KOPT-K1 (cell line): ENCODE data around the gene C10orf120.

Experiments used
- H3K27ac ChIP-seq: fragments of 200-600 bp; sonication (generic); 2 replicates; pipeline ENCODE4 v1.5.1; 2016; ENCODE audit warnings: antibody characterized with exemption, mild to moderate bottlenecking, low read depth, low read length; ENCODE audit not compliant: poor library complexity, severe bottlenecking
- H3K36me3 ChIP-seq: fragments of 200-600 bp; sonication (generic); 2 replicates; pipeline ENCODE4 v1.5.1; 2017; ENCODE audit warnings: antibody characterized with exemption, mild to moderate bottlenecking, low read length, moderate library complexity; ENCODE audit not compliant: insufficient read depth
- H3K9me3 ChIP-seq: fragments of 200-600 bp; sonication (generic); 2 replicates; pipeline ENCODE4 v1.5.1; 2017; ENCODE audit warnings: antibody characterized with exemption, low read length, mild to moderate bottlenecking; ENCODE audit not compliant: insufficient read depth, poor library complexity, severe bottlenecking

The C10orf120 gene

DNA sequence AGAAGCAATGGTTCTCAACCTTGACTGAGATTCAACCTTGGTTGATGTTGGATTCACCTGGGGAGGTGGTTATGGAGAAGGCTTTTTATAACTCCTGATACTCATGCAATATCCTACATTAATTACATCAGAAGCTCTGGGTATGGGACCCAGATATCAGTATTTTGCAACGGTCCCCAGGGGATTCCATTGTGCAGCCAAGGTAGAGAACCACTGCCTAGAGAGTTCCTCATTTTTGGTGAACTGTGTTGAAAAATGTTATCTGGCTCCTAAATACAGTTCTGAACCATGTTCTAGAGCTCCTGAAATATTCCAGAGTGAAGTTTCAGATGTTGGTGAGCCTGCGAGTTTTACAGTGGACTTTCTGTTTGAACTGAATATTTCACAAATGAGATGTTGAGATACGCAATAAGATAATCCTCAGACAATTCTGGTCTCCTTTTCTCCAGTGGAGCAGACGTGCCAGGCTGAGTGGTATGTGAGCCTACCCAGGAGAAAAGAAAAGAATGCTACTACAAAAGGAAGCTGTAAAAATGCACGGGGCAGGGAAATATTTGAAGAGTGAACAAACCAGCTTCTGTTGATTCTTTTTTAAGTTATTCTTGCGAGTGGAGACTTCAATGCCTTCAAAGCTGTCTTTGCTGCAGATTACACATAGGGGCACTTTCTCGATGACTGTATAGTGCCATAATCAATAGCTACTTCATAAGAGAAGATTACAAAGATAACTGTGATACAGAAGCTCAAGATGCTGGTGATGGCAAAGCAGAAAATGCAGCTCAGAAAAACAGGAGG is 13.6 kb upstream of the C10orf120 start:
- Histone ChIP-seq H3K9me3 (no peaks in the 10 kb centered on the region), H3K27ac (no peak overlapping the region), H3K36me3 (no peaks in the 10 kb centered on the region)

DNA sequence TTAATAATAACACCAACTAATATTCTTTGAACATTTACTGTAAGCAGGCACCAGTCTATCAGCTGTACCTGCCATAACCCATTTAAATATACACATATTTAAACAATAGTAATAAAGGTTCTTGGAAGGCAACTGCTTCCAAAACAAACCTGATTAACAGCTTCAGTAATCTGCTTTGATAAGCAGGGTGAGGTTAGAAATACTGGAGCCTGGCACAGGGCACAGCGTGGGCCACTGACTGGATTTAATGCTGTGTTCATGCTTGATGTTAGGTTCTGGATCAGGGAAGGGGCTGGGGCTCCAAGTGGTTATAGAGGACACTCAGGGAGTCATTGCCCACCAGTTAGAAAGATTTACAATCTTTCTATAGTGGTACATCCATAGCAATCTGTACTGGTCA is 10.9 kb upstream of the C10orf120 start:
- Histone ChIP-seq H3K9me3 (no peaks in the 10 kb centered on the region), H3K27ac (no peak overlapping the region), H3K36me3 (no peaks in the 10 kb centered on the region)

DNA sequence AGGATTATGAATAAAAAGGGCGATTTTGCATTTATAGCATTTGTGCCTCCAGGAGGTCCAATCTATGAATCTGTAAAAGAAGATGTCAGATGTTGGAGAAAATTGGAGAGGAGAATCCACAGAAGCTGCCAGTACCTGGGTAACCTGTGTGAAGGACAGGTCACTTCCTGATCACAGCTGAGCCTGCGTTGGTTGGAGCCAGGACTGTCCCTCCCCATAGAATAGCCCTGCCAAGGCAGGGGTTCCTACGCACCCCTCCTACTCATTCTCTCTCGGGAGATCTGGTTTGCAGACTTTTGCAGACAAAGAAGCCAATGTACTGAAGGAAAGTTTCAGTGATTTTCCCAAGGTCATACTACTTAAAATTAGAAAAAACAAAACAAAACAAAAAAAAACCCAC is 10.3 kb upstream of the C10orf120 start:
- Histone ChIP-seq H3K9me3 (no peaks in the 10 kb centered on the region), H3K36me3 (no peaks in the 10 kb centered on the region), H3K27ac (no peak overlapping the region)

DNA sequence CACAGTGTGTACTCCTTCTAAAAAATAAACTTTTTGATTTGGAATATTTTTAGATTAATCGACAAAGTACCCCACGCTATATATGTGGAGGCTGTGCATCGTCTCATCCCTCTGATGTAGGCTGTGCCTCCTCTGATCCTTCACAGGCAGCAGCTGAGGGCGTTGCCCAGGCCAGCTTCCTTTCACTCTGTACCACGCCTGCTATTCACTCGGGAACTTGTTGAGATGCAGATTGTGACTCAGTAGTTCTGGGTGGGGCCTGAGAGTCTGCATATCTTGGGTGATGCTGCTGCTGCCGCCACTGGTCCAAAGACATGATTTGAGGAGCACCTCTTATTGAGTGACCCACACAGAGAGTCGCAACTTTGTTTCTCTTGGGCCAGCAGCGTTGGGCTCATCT is 7.9 kb upstream of the C10orf120 start:
- Histone ChIP-seq H3K27ac (no peak overlapping the region), H3K36me3 (no peaks in the 10 kb centered on the region), H3K9me3 (no peaks in the 10 kb centered on the region)

DNA sequence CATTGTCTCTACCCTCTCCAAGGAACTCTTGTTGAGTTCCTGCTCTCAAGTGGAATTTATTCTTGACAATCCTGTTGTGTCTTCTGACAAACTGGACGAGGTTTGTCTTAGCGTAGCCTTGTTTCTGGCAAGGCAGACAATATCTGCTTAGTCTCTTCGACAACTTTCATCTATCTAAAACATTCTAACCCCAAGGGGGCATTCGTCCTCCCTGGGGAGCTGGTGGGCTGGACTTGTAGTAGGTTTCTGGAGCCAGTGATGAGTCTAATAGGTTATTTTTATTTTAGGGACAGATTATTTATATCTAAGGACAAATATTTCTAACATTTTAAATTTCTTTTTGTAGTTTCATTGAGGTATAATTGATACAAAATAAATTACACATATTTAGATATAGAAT is 7.3 kb upstream of the C10orf120 start:
- H3K9me3 ChIP-seq, result no peaks in the 10 kb centered on the region
- no peaks in the 10 kb centered on the region for H3K36me3 ChIP-seq
- no peak overlapping the region for H3K27ac ChIP-seq

DNA sequence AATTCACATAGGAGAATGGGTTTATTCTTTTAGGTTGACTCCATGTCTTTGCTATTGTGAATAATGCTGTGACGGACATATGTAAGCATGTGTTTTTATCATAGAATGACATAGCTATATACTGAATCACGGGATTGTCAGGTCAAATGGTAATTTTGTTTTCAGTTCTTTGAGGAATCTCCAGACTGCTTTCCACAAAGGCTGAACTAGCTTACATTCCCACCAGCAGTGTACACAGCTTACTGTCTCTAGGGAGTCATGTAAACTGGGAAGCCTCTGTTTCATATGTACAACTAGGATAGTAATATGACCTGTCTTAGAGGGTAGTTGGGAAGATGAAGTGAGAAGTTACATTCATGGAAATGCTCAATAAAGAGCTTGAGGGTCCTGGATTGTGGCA is 6.8 kb upstream of the C10orf120 start:
- Histone ChIP-seq H3K36me3 (no peaks in the 10 kb centered on the region), H3K27ac (no peak overlapping the region), H3K9me3 (no peaks in the 10 kb centered on the region)

DNA sequence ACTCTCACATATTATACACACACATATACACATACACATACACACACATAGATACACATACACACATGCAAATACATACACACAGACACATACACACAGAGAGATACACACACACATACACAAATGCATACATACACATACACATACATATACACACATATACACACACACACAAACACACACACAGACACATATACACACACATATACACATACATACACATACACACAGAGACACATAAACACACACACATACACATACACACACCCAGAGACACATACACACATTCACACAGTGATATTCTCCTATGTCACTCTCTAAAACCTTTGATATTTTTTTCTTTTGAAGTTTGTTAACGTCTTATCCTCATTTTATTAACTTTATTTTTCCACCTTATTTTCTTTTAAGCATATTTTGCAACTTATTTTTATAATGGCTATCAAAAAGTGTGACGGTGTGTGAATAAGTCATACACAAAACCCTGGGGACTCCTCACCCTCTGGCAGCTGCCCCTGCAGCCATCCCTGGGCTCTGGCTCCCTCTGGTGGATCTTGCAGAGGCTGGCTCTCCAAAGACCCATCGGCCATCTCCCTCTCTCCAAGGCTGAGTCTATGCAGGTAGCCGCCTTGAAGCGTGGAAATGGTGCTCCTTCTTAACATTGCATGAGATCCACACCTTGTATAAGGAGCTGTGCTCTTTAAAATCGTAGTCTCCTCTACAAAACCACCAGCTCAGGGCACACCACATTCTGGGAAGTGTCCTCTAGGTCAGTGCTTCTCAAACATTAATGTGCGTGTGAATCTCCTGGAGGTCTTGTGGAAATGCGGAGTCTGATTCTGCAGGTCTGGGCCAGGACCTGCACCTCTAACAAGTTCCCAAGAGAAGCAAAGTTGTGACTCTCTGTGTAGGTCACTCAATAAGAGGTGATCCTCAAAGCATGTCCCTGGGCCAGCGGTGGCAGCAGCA is 4.1 kb upstream of the C10orf120 start:
- Histone ChIP-seq H3K9me3 (no peaks in the 10 kb centered on the region), H3K27ac (no peak overlapping the region), H3K36me3 (no peaks in the 10 kb centered on the region)

DNA sequence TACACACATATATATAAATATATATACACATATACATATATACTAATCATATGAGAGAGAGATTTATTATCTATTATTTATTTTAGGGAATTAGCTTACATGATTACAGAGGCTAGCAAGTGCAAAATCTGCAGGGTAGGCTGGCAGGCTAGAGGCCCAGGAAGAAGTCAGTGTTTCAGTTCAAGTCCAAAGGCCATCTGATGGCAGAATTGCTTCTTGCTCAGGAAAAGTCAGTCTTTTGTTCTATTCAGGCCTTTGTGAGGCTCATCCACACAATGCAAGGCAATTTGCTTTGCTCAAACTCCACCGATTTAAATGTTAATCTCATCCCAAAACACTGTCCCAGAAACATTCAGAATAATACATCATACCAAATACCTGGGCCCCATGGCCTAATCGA is 2.6 kb upstream of the C10orf120 start:
- Histone ChIP-seq H3K9me3 (no peaks in the 10 kb centered on the region), H3K27ac (no peak overlapping the region), H3K36me3 (no peaks in the 10 kb centered on the region)

DNA sequence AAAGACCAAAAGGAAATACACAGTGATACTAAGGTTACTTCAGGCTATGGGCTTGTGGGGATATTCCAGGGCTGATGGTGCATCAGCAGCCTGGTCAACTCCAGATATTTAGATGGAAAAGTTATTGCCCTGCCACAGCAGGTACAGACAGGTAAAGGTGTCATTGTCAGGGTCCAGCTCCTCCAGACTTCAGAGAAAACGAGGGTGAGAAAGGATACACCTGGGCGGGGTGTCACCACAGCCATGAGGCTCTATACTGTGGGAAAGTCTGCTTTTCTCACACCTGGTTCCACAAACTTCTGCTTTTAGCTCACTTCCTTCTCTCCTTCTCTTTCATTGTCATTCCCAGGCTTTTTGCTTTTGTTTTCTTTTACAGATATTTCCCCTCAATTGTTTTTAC is 2.0 kb upstream of the C10orf120 start:
- Histone ChIP-seq H3K9me3 (no peaks in the 10 kb centered on the region), H3K36me3 (no peaks in the 10 kb centered on the region), H3K27ac (no peak overlapping the region)

DNA sequence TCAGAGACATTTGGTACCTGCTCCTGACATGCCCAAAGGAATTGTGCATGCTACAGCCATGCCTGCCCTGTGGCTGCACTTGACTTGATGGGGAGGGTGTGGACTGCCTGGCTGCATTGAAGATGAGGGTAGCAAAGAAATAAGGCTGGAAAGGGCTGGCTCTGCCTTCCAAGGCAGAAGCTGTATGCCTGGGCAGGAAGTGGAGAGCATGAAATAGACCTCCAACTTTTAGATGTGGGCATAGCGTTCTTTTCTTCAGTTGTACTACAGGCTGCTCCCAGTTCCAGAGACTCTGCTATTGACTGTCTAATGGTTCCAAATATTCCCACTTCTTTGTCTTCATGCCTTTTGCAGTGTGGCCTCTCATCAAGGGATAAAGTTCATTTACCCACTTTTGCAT is 3.0 kb downstream of the C10orf120 start:
- H3K36me3 ChIP-seq, result no peaks in the 10 kb centered on the region
- no peaks in the 10 kb centered on the region for H3K9me3 ChIP-seq
- no peak overlapping the region for H3K27ac ChIP-seq

DNA sequence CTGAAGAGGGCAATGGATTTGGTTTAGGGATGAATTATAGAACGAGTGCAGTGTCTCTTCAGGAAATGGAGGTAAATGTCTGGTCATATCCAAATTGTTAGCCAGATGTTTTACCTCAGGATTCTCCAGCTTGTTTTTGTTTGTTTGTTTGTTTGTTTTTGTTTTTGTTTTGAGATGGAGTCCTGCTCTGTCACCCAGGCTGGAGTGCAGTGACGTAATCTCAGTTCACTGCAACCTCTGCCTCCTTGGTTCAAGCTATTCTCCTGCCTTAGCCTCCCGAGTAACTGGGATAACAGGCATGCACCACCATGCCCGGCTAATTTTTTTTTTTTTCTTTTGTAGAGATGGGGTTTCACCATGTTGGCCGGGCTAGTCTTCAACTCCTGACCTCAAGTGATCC is 6.9 kb downstream of the C10orf120 start:
- Histone ChIP-seq H3K9me3 (no peaks in the 10 kb centered on the region), H3K27ac (no peak overlapping the region), H3K36me3 (no peaks in the 10 kb centered on the region)

DNA sequence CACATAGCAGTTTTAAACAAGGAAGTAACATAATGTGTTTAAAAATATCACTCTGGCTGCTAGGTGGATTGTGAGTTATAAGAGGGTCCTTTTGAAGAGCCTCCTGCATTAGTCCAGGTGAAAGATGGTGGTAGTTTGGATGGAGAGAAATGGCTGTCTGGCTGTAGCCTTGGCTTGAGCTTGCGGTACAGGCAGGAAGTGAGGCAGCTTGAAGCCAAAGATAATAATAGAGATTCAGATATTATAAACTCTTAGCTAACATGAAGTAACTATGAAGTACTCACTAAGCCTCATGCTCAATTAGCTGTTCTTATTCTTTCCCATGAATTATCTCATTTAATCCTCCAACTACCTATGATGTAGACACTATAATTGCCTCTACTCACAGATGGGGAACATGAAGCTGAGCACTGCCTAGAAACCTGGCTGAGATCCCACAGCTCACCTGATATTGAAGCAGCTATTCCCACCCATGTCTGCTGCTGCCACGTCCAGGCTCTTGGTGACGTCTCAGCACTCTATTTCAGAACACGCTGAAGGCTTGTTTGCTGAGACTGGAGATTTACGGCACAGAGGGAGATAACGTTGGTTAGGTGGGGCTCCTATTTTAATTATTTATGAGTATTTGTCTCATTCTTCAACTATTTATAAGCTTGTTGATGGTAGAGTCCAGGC is 10.4 kb downstream of the C10orf120 start:
- H3K9me3 ChIP-seq, result no peaks in the 10 kb centered on the region
- no peak overlapping the region for H3K27ac ChIP-seq
- H3K36me3 ChIP-seq, result no peaks in the 10 kb centered on the region

DNA sequence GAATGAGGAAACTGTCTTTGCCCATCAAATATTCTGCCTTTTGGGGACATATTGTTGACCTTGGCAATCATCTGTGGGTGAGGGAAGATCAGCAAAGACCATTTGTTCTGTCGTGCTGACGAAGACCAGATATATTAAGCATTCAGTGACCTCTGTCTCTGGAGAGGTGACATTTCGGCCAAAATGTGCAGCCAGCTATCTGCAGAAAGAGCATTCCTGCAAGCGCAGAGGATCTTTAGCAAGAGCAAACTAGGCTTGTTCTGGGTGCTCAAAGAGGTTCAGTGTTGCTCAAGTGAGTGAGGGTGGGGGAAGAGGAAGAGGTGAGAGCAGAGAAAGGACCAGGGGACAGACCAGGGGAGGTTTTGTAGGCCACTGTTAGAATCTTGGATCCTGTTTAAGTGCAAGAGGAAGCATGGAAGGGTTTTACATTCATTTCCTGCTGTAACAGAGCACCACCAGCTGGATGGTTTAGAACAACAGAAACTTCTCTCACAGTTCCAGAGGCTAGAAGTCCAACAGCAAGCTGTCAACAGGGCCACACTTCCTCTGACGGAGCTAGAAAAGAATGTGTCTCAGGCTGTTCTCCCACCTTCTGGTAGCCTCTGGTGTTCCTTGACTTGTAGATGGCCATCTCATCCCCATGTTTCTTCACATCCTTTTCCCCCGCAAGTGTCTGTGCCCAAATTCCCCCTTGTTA is 11.2 kb downstream of the C10orf120 start:
- H3K9me3 ChIP-seq, result no peaks in the 10 kb centered on the region
- H3K27ac ChIP-seq, result no peak overlapping the region
- H3K36me3 ChIP-seq, result no peaks in the 10 kb centered on the region

DNA sequence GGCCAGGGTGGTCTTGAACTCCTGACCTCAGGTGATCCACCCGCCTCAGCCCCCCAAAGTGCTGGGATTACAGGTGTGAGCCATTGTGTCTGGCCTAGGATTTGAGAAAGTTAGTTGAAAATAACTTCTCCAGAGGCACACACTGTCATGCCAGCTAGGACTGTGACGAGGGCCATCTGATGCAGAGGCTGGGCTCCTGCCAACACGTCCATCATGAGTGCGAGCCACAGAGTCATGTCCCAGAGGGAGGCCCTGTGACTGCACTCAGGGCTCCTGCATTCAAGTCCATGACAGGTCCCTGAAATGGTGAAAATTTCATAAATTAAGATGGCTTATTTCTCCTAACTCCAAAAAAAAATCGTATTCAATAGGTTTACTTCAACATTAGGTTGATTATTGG is 17.1 kb downstream of the C10orf120 start:
- no peaks in the 10 kb centered on the region for H3K9me3 ChIP-seq
- no peak overlapping the region for H3K27ac ChIP-seq
- no peaks in the 10 kb centered on the region for H3K36me3 ChIP-seq

DNA sequence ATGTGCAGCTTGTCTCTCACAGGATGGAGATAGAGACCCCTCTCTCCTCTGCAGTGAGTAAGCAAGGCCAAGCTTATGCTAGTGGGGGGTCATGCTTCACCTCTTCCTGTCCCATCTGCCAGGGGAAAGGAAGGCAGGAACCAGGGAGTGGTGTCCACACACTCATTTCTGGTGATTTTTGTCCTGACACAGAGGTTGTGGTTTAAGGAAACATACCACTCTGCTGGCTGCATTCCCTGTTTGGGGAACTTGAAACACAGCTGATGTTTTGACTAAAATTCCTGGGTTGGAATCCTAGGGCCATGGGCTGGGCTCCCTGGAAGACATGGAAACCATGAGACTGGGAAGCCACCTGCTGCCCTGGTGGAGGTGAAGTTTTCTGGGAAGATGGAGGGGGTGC is 21.4 kb downstream of the C10orf120 start:
- Histone ChIP-seq H3K36me3 (no peaks in the 10 kb centered on the region), H3K9me3 (no peaks in the 10 kb centered on the region), H3K27ac (no peak overlapping the region)
